T-helper 2 cell (primary cell): ENCODE measurements around the gene PLCB3.

Experiments used
- DNase-seq, 5 experiments: peaks; one replicate each; pipeline versions ENCODE4 v3.0.0 to v3.0.0-alpha.2; 2012 to 2022

The PLCB3 gene

DNA sequence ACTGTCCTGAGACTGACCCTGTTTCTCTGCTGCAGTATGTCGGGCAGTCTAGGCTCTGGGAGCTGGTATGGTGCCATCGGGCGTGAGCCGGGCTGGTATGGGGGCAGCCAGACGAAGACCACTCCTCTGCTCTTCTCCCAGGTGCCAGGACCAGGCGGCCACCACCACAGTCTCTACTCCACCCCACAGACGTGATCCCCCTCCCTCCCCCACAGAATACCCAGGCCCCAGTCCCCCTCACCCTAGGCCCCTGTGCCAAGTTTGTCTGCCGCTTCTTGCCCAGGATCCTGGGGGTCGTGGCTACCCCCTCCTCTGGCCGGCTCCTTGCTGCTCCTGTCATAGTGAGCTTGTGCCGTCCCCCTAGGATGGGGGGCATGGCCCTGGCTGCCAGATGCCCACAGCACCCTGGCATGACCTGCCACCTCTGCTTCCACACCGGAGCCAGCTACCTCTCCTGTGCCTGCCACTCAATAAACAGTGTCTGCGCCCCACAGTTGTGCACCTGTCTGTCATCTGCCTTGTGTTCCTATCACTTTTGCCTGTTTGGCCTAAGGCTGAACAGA lies 37.8 kb downstream of the PLCB3 start:
- DNase-seq: no peak

DNA sequence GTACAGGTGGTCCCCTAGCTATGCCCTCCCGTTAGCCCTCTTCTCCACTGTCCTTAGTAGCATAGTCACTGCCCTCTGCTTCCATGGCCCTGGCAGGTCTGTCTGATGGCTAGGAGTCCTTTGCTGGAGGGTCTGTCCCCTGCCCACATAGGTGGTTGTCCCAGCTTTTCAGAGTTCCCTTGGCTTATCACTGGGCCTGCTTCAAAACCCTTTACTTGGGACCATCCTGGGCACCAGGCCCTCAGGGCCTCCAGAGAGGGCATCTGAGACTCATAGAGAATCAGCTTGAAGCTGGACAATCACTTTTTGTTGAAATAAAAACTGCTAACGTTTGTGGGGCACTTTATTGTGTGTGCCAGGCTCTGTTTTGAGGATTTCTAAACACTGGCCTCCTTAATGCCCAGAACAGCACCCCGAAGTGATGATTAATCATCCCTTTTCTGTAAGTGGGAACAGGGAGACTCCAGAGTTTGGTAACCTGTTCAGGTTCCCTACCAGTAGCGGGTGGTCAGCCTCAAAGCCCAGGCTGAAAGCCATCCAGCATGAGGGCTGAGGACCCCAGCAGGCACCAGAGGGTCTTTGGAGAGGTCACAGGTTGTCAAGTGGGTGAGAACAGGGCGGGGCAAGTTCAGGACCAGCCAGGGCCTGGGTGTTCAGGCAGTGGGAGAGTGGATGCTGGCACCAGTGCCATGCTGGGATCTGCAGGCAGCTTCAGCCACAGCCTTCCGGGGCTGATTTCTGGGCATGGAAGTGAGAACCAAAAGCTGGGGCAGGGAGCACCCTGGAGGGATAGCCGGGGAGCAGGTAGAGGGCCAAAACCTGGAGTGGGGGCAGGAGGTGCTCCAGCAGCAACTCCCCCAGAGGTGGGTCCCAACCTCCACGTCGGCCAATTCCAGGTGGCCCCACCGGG lies 39.3 kb downstream of the PLCB3 start:
- DNase-seq: no peak

DNA sequence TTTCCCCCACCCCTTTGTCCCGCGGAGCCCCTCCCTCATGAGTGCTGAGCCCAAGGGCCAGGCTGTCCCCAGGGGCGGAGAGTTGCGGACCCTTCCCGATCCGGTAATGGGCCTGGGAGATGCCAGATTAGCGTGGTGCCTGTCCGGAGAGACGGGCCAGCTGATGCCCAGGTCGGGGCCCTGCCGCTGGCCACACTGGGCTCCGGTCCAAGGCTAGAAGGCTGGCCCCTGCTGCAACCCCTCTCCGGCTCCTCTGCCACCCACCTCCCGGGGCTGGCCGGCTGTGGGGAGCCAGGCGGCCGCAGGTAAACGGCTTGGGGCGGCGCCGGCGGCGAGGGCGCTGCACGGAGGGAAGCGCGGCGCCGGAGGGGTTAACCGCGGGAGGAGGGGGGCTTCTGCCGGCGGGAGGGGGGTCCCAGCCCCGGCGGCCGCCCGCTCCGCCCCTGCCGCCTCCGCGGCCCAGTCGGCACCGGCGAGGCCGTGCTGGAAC lies 40.0 kb downstream of the PLCB3 start, which contains the start of gene KCNK4:
TSS of gene KCNK4 (plus strand) at position 41 of the 490 bp plus-strand sequence. CDS start 1,717 bp downstream, outside the sequence.
- no peak for DNase-seq

DNA sequence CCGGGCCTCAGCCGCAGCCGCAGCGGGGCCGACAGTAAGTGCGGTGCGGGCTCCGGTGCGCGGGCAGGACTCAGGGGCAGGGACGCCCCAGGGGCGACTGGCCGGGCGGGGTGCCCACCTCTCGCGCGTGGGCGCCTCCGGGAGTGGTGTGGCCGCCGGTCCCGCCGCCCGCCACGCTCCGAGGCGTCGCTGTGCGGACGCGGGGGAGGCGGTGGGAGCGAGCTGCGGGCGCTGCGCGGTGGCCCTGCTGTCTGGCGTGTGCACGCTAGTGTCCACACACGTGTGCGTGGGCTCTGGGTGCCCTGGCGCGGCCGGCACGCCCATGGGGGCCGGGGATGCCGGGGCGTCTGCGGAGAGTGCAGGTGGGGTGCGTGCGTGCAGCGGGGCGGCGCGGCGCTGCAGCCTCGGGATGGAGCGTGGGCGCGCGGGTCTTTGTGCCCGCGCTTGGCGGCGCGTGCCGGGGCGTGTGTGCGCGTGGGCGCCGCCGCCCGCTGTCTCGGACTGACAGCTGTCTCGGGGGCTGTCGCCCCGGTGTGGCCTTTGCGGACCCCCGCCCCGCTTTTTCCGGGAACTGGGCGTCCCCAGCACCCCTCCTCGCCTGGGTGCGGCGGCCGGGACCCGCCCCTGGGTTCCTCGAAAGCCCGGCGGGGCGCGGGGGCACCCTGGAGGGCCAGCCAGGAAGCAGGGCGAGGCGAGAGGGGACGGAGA lies 40.6 kb downstream of the PLCB3 start:
- no peak for DNase-seq

DNA sequence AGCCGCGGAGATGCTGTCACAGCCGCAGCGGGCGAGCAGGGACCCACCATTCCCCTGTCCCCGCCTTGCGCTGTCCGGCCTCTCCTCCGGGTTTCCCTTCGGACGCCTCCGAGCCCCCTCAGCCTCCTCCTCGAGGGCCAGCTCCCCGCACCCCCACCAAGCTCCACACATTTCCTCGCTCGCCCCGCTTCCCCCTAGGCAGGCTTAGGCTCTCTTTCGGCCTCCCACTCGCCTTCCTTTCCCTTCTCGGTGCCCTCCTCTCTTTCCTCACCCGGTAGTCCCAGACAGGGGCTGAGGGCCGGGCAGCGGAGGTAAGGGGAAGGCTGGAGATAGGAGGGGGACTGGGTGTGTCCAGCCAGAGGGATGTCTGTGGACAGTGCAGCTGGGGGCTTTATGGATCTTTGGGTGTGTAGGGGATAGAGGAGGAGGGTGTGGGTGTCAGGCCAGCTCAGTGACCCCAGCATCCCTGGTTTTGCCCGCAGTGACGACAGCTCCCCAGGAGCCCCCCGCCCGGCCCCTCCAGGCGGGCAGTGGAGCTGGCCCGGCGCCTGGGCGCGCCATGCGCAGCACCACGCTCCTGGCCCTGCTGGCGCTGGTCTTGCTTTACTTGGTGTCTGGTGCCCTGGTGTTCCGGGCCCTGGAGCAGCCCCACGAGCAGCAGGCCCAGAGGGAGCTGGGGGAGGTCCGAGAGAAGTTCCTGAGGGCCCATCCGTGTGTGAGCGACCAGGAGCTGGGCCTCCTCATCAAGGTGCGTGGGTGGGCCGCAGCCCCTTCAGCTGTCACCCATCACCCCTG lies 41.3 kb downstream of the PLCB3 start:
- no peak for DNase-seq

DNA sequence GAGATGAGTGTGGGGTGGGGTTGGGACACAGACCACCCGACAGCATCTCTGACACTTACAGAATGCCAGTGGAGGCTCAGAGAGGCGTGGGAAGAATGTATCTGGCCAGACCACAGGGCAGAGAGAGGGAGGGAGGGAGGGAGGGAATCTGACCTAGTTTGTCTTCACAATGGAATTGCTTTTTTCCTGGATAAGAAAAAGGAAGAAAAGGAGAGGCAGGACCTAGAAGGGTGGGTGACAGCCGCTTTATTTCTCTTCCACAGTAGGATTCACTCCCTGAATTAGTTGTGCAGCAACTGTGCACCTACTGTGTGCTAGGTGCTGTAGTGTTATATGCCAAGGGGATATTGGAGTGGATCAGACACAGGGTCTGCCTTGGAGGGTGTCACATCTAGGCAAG lies 43.4 kb downstream of the PLCB3 start:
- DNase-seq: no peak

DNA sequence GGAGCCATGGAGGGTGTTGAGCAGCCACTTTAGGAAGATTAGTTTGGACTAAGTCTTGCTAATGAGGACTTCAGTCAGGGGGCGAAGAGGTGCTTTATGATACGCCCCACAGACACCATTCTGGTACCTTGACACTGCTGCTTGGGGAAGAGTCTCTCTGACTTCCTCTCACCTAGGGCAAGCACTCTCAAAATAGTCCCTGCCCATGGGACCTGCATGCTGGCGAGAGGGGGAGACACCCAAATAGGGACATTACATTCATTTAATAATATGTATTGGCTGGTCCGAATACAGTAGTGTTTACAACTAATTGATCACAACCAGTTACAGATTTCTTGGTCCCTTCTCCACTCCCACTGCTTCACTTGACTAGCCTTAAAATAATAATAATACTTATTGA lies 44.4 kb downstream of the PLCB3 start:
- DNase-seq: no peak

DNA sequence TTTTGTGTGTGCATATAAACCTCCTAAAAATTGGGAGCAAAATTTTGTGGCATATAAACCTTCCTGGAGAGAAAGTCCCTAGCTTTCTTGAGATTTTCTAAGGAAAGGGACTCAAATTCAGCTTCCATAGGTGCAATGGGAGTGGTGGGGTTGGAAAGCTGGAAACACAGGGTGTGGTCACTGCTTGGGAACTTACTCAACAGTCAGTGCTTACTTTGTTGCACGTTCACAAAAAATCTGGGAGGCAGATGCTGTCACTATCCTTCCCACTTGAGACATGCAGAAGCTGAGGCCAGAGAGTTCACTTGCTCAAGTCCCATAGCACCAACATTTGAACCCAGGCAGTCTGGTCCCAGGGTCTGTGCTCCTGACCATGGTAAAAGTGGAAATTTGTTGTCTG lies 44.9 kb downstream of the PLCB3 start:
- DNase-seq: no peak

DNA sequence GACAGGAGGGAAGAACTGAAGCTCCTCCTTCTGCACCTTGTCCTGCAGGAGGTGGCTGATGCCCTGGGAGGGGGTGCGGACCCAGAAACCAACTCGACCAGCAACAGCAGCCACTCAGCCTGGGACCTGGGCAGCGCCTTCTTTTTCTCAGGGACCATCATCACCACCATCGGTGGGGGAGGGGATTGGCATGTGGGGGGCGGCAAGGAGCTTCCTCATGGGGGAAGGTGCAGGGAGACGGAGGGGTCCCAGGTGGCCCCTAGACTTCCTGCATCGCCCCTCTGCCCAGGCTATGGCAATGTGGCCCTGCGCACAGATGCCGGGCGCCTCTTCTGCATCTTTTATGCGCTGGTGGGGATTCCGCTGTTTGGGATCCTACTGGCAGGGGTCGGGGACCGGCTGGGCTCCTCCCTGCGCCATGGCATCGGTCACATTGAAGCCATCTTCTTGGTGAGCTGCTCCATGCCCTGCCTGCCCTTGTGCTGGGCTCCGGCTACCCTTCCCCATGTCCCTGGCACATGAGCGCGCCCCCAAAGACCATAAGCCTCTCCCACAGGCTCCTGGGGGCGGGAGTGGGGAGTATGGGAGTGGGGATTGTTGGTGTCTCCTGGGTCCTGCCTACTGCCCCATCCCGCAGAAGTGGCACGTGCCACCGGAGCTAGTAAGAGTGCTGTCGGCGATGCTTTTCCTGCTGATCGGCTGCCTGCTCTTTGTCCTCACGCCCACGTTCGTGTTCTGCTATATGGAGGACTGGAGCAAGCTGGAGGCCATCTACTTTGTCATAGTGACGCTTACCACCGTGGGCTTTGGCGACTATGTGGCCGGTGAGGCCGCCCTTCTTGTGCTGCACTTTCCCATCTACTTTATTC lies 45.7 kb downstream of the PLCB3 start:
- DNase-seq: no peak

DNA sequence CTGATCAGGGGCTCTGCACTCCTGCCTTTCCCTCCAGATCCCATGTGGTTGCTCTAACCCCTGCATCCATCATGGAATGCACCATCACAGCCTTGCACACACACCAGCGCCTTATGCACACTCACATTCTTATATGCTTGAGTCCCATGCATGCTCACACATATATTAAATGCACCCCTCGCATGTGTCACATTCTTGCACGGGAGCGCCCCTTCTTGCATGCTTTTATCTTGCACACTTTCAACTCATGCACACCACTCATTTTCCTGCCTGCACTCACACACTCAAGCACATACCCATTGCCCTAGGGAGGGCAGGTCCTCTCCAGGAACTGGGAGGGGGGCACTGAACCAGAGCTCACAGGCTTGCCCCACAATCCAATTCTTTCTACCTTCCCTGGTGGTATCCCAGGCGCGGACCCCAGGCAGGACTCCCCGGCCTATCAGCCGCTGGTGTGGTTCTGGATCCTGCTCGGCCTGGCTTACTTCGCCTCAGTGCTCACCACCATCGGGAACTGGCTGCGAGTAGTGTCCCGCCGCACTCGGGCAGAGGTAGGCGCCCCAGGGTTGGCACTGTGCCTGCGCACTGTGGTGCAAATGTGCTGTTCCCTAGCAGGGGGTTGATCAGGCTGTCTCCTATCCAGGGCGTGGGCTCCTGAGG lies 46.5 kb downstream of the PLCB3 start:
- no peak for DNase-seq

DNA sequence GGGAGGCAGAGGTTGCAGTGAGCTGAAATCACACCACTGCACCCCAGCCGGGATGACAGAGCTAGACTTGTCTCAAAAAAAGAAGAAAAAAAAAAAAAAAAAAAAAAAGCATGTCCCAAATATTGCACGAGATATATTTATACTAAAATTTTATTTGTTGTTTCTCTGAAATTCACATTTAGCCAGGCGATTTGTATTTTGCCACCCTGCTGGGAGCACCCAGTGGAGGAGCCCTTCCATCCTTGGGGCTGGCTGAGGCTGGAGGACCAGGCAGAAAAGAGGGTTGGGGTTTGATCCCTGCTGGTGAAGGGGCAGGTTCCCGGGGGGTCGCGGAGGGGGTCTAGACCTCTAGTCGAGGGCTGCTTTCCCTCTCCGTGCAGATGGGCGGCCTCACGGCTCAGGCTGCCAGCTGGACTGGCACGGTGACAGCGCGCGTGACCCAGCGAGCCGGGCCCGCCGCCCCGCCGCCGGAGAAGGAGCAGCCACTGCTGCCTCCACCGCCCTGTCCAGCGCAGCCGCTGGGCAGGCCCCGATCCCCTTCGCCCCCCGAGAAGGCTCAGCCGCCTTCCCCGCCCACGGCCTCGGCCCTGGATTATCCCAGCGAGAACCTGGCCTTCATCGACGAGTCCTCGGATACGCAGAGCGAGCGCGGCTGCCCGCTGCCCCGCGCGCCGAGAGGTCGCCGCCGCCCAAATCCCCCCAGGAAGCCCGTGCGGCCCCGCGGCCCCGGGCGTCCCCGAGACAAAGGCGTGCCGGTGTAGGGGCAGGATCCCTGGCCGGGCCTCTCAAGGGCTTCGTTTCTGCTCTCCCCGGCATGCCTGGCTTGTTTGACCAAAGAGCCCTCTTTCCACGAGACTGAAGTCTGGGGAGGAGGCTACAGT lies 47.9 kb downstream of the PLCB3 start:
- DNase-seq: no peak

DNA sequence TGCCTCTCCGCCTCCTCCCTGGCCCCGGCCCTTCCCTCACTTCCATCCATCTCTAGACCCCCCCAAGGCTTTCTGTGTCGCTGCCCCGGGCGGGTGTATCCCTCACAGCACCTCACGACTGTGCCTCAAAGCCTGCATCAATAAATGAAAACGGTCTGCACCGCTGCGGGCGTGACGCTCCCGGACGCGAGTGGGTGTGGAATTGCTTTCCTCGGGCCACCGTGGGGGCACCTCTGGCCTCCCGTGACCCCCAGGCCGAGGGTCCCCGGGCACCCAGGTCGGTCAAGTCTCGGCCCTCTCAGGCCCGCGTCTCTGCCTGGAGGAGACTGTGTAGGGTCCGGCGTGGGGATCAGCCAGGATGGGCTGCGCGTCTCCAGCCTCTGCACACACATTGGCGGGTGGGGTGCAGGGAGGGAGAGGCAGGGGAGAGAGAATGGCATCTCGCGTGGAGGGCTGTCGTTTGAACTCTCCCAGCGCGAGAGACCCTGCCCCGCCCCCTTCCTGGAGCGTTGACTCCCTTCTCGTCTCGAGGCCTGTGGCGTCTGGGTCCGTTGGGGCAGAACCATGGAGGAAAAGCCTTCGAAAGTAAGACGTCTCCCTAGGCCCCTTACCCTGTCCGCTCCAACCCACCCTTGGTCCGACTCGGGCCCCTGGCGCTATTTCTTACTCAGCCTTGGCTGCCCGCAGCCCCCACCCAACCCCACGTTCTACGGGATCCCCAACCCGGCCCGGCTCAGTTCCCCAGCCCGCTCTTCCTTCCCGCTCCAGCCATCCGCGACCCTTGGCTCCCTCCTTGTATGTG lies 48.7 kb downstream of the PLCB3 start, which contains the start of gene CATSPERZ:
TSS of gene CATSPERZ (plus strand) at position 512 of the 802 bp plus-strand sequence. CDS start at position 565, 53 bp downstream.
- DNase-seq: no peak

DNA sequence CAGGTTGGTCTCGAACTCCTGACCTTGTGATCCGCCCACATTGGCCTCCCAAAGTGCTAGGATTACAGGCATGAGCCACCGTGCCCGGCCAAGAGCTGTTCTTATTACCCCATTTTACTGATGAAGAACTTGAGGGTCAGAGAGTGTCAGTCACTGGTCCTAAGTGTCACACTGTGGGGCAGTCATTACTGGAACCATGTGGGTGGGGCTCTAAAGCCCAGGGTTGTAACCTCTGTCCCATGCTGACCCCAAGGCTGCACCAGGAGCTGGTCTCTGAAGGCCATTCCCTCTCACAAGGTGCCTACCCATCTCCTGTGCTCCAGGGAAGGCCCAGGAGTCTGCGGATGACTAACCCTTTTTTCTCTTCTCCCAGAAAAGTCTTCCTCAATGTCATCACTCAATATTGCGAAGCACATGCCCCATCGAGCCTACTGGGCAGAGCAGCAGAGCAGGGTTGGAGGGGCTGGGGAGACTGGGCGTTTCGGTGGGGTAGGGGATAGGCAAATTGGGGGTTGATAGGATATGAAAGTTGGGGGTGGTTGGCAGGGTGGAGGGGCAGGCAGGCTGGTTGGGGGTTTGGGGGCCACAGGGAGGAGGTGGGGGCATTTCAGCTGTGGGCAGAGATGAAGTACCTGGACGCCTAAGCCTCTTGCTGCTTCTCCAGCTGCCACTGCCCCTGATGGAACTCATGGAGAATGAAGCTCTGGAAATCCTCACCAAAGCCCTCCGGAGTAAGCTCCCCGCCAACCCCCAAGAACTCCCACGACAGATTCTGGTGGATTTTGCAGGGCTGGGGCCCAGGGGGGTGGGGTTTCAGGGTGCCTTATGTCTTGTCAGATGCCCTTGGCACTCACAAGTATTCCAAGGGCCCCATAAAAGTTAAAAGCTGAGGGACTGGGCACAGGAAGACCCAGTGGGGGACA lies 52.0 kb downstream of the PLCB3 start:
- DNase-seq: no peak

DNA sequence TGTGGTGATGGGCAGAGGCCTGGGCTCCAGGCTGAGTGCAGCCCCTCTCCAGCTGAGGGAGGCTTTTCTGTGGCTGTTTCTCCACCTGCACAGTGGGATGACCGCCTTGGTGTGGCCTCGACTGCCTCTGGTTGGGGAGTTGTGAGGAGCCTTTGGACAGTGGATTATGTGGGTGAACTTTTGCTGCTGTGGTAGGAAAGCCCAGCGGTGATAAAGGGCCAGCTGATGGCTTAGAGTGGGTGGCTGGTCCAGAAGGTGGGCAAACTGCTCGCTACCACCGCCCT lies 52.6 kb downstream of the PLCB3 start:
- no peak for DNase-seq

DNA sequence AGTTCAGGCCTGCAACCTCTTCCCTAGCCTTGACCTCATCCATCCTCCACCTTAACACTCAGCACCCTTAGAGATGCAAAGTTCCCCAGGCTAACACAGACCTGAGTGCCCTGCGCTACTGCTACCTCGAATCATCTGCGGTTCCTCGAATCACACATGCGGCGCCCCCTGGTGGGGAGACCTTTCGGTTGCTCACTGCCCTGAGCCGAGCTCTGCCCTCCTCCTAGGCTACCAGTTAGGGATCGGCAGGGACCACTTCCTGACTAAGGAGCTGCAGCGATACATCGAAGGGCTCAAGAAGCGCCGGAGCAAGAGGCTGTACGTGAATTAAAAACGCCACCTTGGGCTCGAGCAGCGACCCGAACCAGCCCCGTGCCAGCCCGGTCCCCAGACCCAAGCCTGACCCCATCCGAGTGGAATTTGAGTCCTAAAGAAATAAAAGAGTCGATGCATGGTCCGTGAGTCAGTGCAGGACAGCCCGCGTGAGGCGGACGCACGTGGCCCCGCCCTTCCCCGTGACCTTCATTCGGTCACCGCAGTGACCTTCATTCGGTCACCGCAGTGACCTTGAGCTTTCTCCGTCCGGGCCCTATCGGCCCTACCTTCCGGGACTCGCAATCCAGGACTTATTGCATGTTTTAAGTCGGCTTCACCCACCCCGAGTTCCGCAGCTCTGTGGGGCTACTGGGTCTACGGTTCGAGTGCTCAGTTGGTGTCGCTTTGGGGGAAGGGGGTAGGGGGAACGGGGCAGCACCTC lies 53.2 kb downstream of the PLCB3 start:
- DNase-seq: peak; percentile 84 to 94 (median 88)

DNA sequence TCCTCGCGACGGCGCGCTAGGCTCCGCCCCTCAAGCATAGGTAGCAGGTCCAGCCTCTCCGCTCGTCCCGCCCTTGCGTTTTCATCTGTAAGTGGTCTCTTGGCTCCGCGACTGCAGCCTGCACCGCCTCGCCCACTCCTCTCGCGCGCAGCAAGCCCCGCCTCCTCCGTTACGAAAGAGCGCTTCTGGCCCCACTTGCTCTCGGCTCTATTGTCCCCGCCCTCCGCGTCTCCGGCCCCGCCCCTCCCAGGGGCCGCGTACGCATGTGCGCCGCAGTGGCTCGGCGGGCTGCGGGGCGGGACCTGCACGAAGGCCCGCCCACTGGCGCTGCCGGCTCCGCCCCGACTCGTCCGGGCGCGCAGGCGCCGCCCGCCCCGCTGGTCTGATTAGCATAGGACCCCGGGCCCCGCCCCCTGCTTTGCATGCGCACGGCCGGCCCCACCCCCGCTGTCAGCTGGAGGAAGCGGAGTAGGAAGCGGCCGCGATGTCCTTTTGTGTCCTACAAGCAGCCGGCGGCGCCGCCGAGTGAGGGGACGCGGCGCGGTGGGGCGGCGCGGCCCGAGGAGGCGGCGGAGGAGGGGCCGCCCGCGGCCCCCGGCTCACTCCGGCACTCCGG lies 53.9 kb downstream of the PLCB3 start, which contains the start of gene ESRRA:
TSS of gene ESRRA (plus strand) at position 450 of the 616 bp plus-strand sequence. CDS start 1,656 bp downstream, outside the sequence.
- DNase-seq: peak; percentile 99 to 100 (median 99)
